H9 (cell line): Measurements from ENCODE around the gene IFT25. TPM values are rescaled to one million over a fixed set of nuclear protein-coding genes. Genes with fewer than 3 reads are reported as not detected.
A peak's percentile ranks its signal among the peaks of the same experiment; 100 is the strongest.

Experiments
- DNase-seq: peaks from one replicate; pipeline ENCODE4 v3.0.0-alpha.2; 2017
- H2AFZ ChIP-seq: one replicate; pipeline ENCODE4 v1.6.1; 2013; ENCODE audit warnings: mild to moderate bottlenecking, low read length, control low read depth, moderate library complexity
- H2AK5ac ChIP-seq: 2 replicates; pipeline ENCODE4 v1.6.1; 2013; ENCODE audit warnings: low read length, control low read depth, mixed read lengths; ENCODE audit not compliant: insufficient read length
- H2BK120ac ChIP-seq: one replicate; pipeline ENCODE4 v1.6.1; 2013; ENCODE audit warnings: low read depth, mild to moderate bottlenecking, low read length, control low read depth, inconsistent platforms; ENCODE audit not compliant: poor library complexity, severe bottlenecking
- H2BK12ac ChIP-seq: 2 replicates; pipeline ENCODE4 v1.6.1; 2013; ENCODE audit warnings: low read length, control low read depth, mixed read lengths, low read depth; ENCODE audit not compliant: insufficient read length
- H2BK15ac ChIP-seq: 2 replicates; pipeline ENCODE4 v1.6.1; 2013; ENCODE audit warnings: low read depth, low read length, control low read depth
- H2BK20ac ChIP-seq: one replicate; pipeline ENCODE4 v1.6.1; 2013; ENCODE audit warnings: low read depth, mild to moderate bottlenecking, low read length, control low read depth, inconsistent platforms; ENCODE audit not compliant: poor library complexity, severe bottlenecking
- H2BK5ac ChIP-seq: 2 replicates; pipeline ENCODE4 v1.6.1; 2013; ENCODE audit warnings: low read length, control low read depth, mixed read lengths; ENCODE audit not compliant: insufficient read length
- H3K14ac ChIP-seq: 2 replicates; pipeline ENCODE4 v1.6.1; 2013; ENCODE audit warnings: low read length, control low read depth; ENCODE audit not compliant: insufficient read depth
- H3K18ac ChIP-seq: 2 replicates; pipeline ENCODE4 v1.6.1; 2013; ENCODE audit warnings: low read depth, mild to moderate bottlenecking, mixed read lengths, low read length, control low read depth; ENCODE audit not compliant: insufficient read length
- H3K23ac ChIP-seq: 2 replicates; pipeline ENCODE4 v1.6.1; 2013; ENCODE audit warnings: low read length, control low read depth, mixed read lengths, low read depth; ENCODE audit not compliant: insufficient read length
- H3K23me2 ChIP-seq: 2 replicates; pipeline ENCODE4 v1.6.1; 2013; ENCODE audit warnings: low read depth, mild to moderate bottlenecking, mixed read lengths, low read length, control low read depth; ENCODE audit not compliant: insufficient read length, poor library complexity, severe bottlenecking
- H3K27ac ChIP-seq: 2 replicates; pipeline ENCODE4 v1.5.1; 2013; ENCODE audit warnings: low read length, control low read depth, mixed read lengths, low read depth; ENCODE audit not compliant: insufficient read length
- H3K27me3 ChIP-seq: 2 replicates; pipeline ENCODE4 v1.6.1; 2013; ENCODE audit warnings: low read length, control low read depth, inconsistent platforms; ENCODE audit not compliant: insufficient read depth
- H3K4ac ChIP-seq: 2 replicates; pipeline ENCODE4 v1.6.1; 2013; ENCODE audit warnings: low read depth, mild to moderate bottlenecking, control low read depth, inconsistent platforms, low read length, moderate library complexity
- H3K4me1 ChIP-seq: 2 replicates; pipeline ENCODE4 v1.6.1; 2013; ENCODE audit warnings: low read length, control low read depth, inconsistent platforms; ENCODE audit not compliant: insufficient read depth
- H3K4me2 ChIP-seq: 2 replicates; pipeline ENCODE4 v1.6.1; 2013; ENCODE audit warnings: low read length, control low read depth, mixed read lengths; ENCODE audit not compliant: insufficient read length, insufficient read depth
- H3K56ac ChIP-seq: 2 replicates; pipeline ENCODE4 v1.6.1; 2013; ENCODE audit warnings: low read depth, mild to moderate bottlenecking, mixed read lengths, low read length, control low read depth; ENCODE audit not compliant: insufficient read length
- H3K79me1 ChIP-seq: 2 replicates; pipeline ENCODE4 v1.6.1; 2013; ENCODE audit warnings: low read depth, mild to moderate bottlenecking, moderate library complexity, low read length, control low read depth, inconsistent platforms; ENCODE audit not compliant: insufficient read depth, poor library complexity, severe bottlenecking
- H3K79me2 ChIP-seq: 2 replicates; pipeline ENCODE4 v1.6.1; 2013; ENCODE audit warnings: low read length, control low read depth, inconsistent platforms; ENCODE audit not compliant: insufficient read depth
- H3K9ac ChIP-seq: 2 replicates; pipeline ENCODE4 v1.6.1; 2013; ENCODE audit warnings: low read length, control low read depth, mixed read lengths; ENCODE audit not compliant: insufficient read length; ENCODE audit errors: extremely low read depth
- H3K9me3 ChIP-seq: one replicate; pipeline ENCODE4 v1.6.1; 2013; ENCODE audit warnings: low read depth, low read length, inconsistent platforms; ENCODE audit not compliant: control insufficient read depth
- H3T11ph ChIP-seq: one replicate; pipeline ENCODE4 v1.6.1; 2013; ENCODE audit warnings: mild to moderate bottlenecking, low read length, control low read depth, inconsistent platforms
- H4K20me1 ChIP-seq: one replicate; pipeline ENCODE4 v1.6.1; 2013; ENCODE audit not compliant: control insufficient read depth, insufficient read length, insufficient read depth
- H4K5ac ChIP-seq: 2 replicates; pipeline ENCODE4 v1.6.1; 2013; ENCODE audit warnings: low read depth, mild to moderate bottlenecking, mixed read lengths, low read length, control low read depth; ENCODE audit not compliant: insufficient read length
- H4K8ac ChIP-seq: replicated peaks from 2 replicates; pipeline ENCODE4 v1.6.1; 2013; ENCODE audit warnings: low read length, control low read depth, mixed read lengths, low read depth; ENCODE audit not compliant: insufficient read length
- H4K91ac ChIP-seq: 2 replicates; pipeline ENCODE4 v1.6.1; 2013; ENCODE audit warnings: low read depth, mild to moderate bottlenecking, moderate library complexity, mixed read lengths, low read length, control low read depth; ENCODE audit not compliant: insufficient read length
- H3K27ac Mint-ChIP-seq, 3 experiments: 2 replicates in 2 of 3; 3 replicates in 1 of 3; pipeline ENCODE4 v1.8.0; 2020 to 2021; ENCODE audit warnings: mixed read lengths in 3 of 3, mild to moderate bottlenecking in 1 of 3, moderate library complexity in 1 of 3
- H3K27me3 Mint-ChIP-seq: 2 replicates; pipeline ENCODE4 v1.8.0; 2021; ENCODE audit warnings: low read depth, mild to moderate bottlenecking, moderate library complexity, mixed read lengths
- H3K36me3 Mint-ChIP-seq, 3 experiments: 2 replicates in 2 of 3; 3 replicates in 1 of 3; pipeline ENCODE4 v1.8.0; 2020 to 2021; ENCODE audit warnings: low read depth in 3 of 3, mixed read lengths in 3 of 3; ENCODE audit not compliant: insufficient read depth in 1 of 3
- H3K4me1 Mint-ChIP-seq, 2 experiments: 2 replicates each; pipeline ENCODE4 v1.8.0; 2020; ENCODE audit warnings: mixed read lengths in 2 of 2
- H3K4me3 Mint-ChIP-seq, 2 experiments: 2 replicates in 1 of 2; 3 replicates in 1 of 2; pipeline ENCODE4 v1.8.0; 2020 to 2021; ENCODE audit warnings: mild to moderate bottlenecking in 2 of 2, mixed read lengths in 2 of 2, moderate library complexity in 1 of 2
- H3K9me3 Mint-ChIP-seq, 2 experiments: 2 replicates in 1 of 2; 3 replicates in 1 of 2; pipeline ENCODE4 v1.8.0; 2020; ENCODE audit warnings: mild to moderate bottlenecking in 2 of 2, mixed read lengths in 2 of 2, moderate library complexity in 1 of 2
- CTCF ChIP-seq: fragments of 200-600 bp; sonication (generic); conservative IDR thresholded peaks from 3 replicates; pipeline ENCODE4 v1.8.0; 2021; ENCODE audit warnings: antibody characterized with exemption, mild to moderate bottlenecking
- WGBS: extraction: QIAGEN DNeasy Blood & Tissue Kit; methylation state at CpG from one replicate; pipeline ENCODE4 v1.1.7; 2013; ENCODE audit warnings: missing lambda C conversion rate, low lambda C conversion rate, mixed read lengths; ENCODE audit not compliant: insufficient read length; ENCODE audit errors: extremely low coverage; 5-methylcytosine and 5-hydroxymethylcytosine counted together
- total RNA-seq: library from RNA; stranded (reverse); gene quantifications from 2 replicates; pipeline ENCODE4 v1.2.1, GENCODE V29; 2021

Gene IFT25
- total RNA-seq, 1 experiment from 2014 or later, result 36.8 TPM

GRCh38 chr1:53948291-53948690, 2.8 kb upstream of the IFT25 start:
- no peak overlapping the region for H2BK120ac ChIP-seq
- H2AK5ac ChIP-seq, result no peak overlapping the region
- no peak overlapping the region for H3K23ac ChIP-seq
- no peak overlapping the region for H3K4ac ChIP-seq
- no peaks in the 10 kb centered on the region; the same call in 1 of the 2 replicates for H3K79me2 ChIP-seq
- no peak overlapping the region for H3K4me2 ChIP-seq
- no peak overlapping the region for H2BK5ac ChIP-seq
- Mint-ChIP-seq H3K9me3 (no peaks in the 10 kb centered on the region), H3K27ac (peak overlapping the region in 1 of 3 experiments; percentile 29; a peak in 2 of 7 replicates), H3K27me3 (no peaks in the 10 kb centered on the region; the same call in none of the 2 replicates), H3K36me3 (peaks cover 8 to 32% (median 16%) of the 10 kb centered on the region in 3 experiments), H3K4me3 (no peak overlapping the region), H3K4me1 (peaks cover 49 to 60% of the 10 kb centered on the region in 2 experiments)
- H3K27me3 ChIP-seq, result no peaks in the 10 kb centered on the region
- no peak overlapping the region for H2BK15ac ChIP-seq
- H3K79me1 ChIP-seq, result no peaks in the 10 kb centered on the region
- no peak overlapping the region for H3K9ac ChIP-seq
- peaks cover 5% of the 10 kb centered on the region for H3K4me1 ChIP-seq
- no peaks in the 10 kb centered on the region for H3K9me3 ChIP-seq
- no peak overlapping the region for H3K56ac ChIP-seq
- no peak overlapping the region for H4K8ac ChIP-seq
- no peak overlapping the region for H2AFZ ChIP-seq
- no peak overlapping the region for H4K91ac ChIP-seq
- no peak overlapping the region for H2BK20ac ChIP-seq
- no peak overlapping the region for H3K27ac ChIP-seq
- no CpG with 5 or more reads among the region's 5 CpGs for WGBS
- no peak overlapping the region for H4K5ac ChIP-seq
- H3T11ph ChIP-seq, result no peak overlapping the region
- no peak for DNase-seq
- no peak overlapping the region for H3K18ac ChIP-seq
- no peak overlapping the region for H2BK12ac ChIP-seq
- H3K23me2 ChIP-seq, result peaks cover 13% of the 10 kb centered on the region
- no peak for TF ChIP-seq CTCF
- H4K20me1 ChIP-seq, result no peaks in the 10 kb centered on the region
- H3K14ac ChIP-seq, result no peak overlapping the region
